GM12801 (cell line): ENCODE measurements around the gene CABLES1.

Experiments
- CTCF ChIP-seq: IDR thresholded peaks from one replicate; pipeline ENCODE4 v1.5.1; 2011; ENCODE audit warnings: control low read depth; ENCODE audit not compliant: insufficient read length; ENCODE audit errors: extremely low read depth

CABLES1 gene

DNA sequence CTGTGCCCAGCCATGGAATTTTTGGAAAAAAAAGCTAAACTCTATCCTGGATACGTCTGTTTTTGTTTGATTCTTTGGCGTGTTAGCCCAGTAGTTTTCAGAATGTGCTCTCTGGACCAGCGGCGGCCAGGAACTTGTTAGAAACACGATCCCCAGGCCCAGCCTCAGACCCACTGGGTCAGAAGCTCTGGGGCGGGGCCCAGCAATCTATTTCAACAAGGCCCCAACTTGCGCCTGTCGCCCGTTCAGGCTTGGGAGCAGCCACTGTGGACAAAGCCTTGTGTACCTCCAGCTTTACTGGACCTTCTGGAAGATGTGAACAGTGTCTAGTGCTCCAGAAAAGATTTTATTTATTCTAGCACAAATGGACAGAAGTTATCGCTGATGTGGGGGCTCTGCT, 14.3 kb downstream of the CABLES1 start:
- no peak for TF ChIP-seq CTCF

GRCh38 chr18:23151414-23152099, 16.3 kb downstream of the CABLES1 start:
- TF ChIP-seq CTCF = no peak

GRCh38 chr18:23154030-23154429, 18.7 kb downstream of the CABLES1 start:
- TF ChIP-seq CTCF = no peak

DNA sequence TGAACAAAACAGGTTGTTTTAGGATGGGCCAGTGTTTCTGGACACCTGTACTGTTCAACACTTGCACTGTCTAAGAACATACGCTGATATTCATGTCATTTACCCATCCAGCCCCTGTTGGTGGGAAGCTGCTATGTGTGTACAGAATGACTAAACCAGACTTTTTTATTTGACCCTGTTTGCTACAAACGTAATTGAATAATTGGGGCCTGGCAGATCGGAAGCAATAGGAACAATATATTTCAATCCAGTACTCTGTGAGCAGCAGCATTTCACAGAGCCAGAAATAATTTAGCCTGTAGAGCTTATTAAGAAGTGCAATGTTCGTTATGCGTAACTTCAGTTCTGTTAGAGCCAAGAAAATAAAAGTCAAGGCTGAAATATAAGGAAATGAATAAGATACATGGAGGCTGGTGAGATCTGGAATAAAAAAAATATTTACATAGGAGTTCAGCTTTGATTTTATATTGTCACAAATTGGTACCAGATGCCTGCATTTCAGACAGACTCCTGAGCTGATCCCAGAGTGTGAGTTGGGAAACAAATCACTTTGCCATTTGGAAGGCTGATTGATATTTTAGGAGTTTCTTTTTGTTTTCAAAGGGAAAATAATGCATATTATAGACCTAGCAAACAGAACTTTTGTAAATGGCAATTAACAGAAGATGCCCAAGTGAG, 19.7 kb downstream of the CABLES1 start:
- no peak for TF ChIP-seq CTCF

- TF ChIP-seq CTCF = no peak
These were observed 20.3 kb downstream of the CABLES1 start for GRCh38 chr18:23155537-23155936.

- TF ChIP-seq CTCF = no peak
These were observed 20.8 kb downstream of the CABLES1 start for GRCh38 chr18:23156134-23156533.

DNA sequence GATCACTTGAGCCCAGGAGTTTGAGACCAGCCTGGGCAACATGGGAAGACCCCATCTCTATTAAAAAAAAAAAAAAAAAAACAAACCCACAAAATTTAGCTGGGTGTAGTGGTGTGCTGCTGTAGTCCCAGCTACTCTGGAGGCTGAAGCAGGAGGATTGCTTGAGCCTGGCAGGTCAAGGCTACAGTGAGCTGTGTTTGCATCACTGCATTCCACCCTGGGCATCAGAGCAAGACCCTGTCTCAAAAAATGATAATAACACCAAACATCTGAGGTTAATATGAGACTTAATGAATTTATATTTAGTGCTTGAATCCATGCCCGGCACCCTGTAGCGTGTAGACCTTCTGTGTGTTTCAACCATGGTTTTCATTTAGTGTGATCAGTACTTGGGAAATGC, 22.8 kb downstream of the CABLES1 start:
- no peak for TF ChIP-seq CTCF
